ENCODE data around the gene HRG. TPM values are rescaled to one million over a fixed set of nuclear protein-coding genes. Genes with fewer than 3 reads are reported as not detected.

HRG gene
- total and polyA plus RNA-seq, 2 donors (not counting 3 experiments of a cell fraction or from before 2014, with no cell fraction given) = not detected

GRCh38 chr3:186628756-186629155 is 37.1 kb upstream of the HRG start:
- H3K27ac ChIP-seq (ENCODE audit: insufficient read depth, low read depth, low read length) = no peak overlapping the region
- FAIRE-seq = no peak
- DNase-seq (ENCODE audit: low read depth, low spot score) = no peak
- H3K4me2 ChIP-seq (ENCODE audit: insufficient read depth, low read length) = no peak overlapping the region
- dilution Hi-C loops (cut with MboI; ENCODE audit: extremely low pct_ligation_motif_present, low sequenced_read_pairs) (no loop called here), intact Hi-C loops (cut with micrococcal nuclease) (no loop called here)
- H3K4me3 ChIP-seq (replicated peaks in 1 of 3; ENCODE audit: insufficient read depth in 1 of 3, low read depth in 1 of 3, low read length in 3 of 3) = no peak overlapping the region
- H2AFZ ChIP-seq (ENCODE audit: low read depth, low read length) = no peak overlapping the region
- H3K9me3 ChIP-seq (replicated peaks; ENCODE audit: control insufficient read depth, insufficient read depth, low read length) = no peaks in the 10 kb centered on the region
- no peaks in the 10 kb centered on the region for H3K79me2 ChIP-seq (ENCODE audit: control insufficient read depth, insufficient read depth, low read length)
- no peak overlapping the region for H3K9ac ChIP-seq (replicated peaks; ENCODE audit: extremely low read depth, insufficient read depth, low read length)
- no peaks in the 10 kb centered on the region for H3K4me1 ChIP-seq (ENCODE audit: control insufficient read depth, extremely low read depth, insufficient read depth, low read length)
- CTCF ChIA-PET = no interaction called here
- H4K20me1 ChIP-seq (replicated peaks; ENCODE audit: control insufficient read depth, extremely low read depth, insufficient read depth, low read length) = no peaks in the 10 kb centered on the region
- H3K9me1 ChIP-seq (replicated peaks; ENCODE audit: control insufficient read depth, extremely low read depth, insufficient read depth, low read length) = no peaks in the 10 kb centered on the region
- TF ChIP-seq EZH2 (IDR thresholded peaks at IDR 0.05; ENCODE audit: borderline replicate concordance, low read depth, low read length, severe bottlenecking) (no peak), GATA2 (IDR thresholded peaks at IDR 0.05; ENCODE audit: insufficient read depth, insufficient read length, low read depth, low read length) (no peak), MYC (IDR thresholded peaks at IDR 0.05; ENCODE audit: low read depth, low read length) (no peak), JUN (IDR thresholded peaks at IDR 0.05; ENCODE audit: borderline replicate concordance, insufficient read depth, insufficient read length, low read depth) (no peak), MAX (IDR thresholded peaks at IDR 0.05; ENCODE audit: insufficient read depth, insufficient read length) (no peak), FOS (IDR thresholded peaks at IDR 0.05; ENCODE audit: borderline replicate concordance, insufficient read depth, low read length) (no peak), CTCF (IDR thresholded peaks at IDR 0.05; ENCODE audit: extremely low read depth in 1 of 2, insufficient read depth in 1 of 2, low read depth in 1 of 2, low read length in 2 of 2) (no peak), POLR2AphosphoS5 (IDR thresholded peaks at IDR 0.05; ENCODE audit: insufficient read depth, low read depth, low read length) (no peak), POLR2A (IDR thresholded peaks at IDR 0.05; ENCODE audit: low read depth, low read length) (no peak)
- no peaks in the 10 kb centered on the region for H3K36me3 ChIP-seq (ENCODE audit: control insufficient read depth in 2 of 2, extremely low read depth in 1 of 2, insufficient read depth in 2 of 2, low read length in 2 of 2)
- POLR2A ChIA-PET = no interaction called here
- no peaks in the 10 kb centered on the region for H3K27me3 ChIP-seq (ENCODE audit: control insufficient read depth in 2 of 2, insufficient read depth in 2 of 2, low read length in 2 of 2)
- BruUV-seq (replicated peaks) = no TSS peak

Data from endothelial cell of umbilical vein (primary cell).